SK-N-SH (cell line): ENCODE data around the gene GFPT1. TPM values are rescaled to one million over a fixed set of nuclear protein-coding genes. Genes with fewer than 3 reads are reported as not detected.

ENCODE experiments used
- CTCF ChIA-PET: fragments of 300-600, 350-600 bp; formaldehyde crosslinking; extraction: SDS; loops from one replicate; lab custom pipeline; 2021; lab: Yijun Ruan, JAX
- POLR2A ChIA-PET: fragments of 350-600 bp; sonication (Branson Sonifier 250); formaldehyde crosslinking; extraction: SDS; loops from one replicate; lab custom pipeline; 2020; ENCODE audit warnings: antibody characterized with exemption, inconsistent platforms; lab: Yijun Ruan, JAX
- DNase-seq: peaks from one replicate; pipeline ENCODE4 v3.0.0; 2012
- H2AFZ ChIP-seq: fragments of 200-600 bp; sonication (generic); 2 replicates; pipeline ENCODE4 v1.8.1; 2016; ENCODE audit warnings: antibody characterized with exemption, mild to moderate bottlenecking, low read depth
- H3F3A ChIP-seq: fragments of 200-600 bp; sonication (generic); replicated peaks from 2 replicates; pipeline ENCODE3; 2016; ENCODE audit warnings: antibody characterized with exemption, mild to moderate bottlenecking; ENCODE audit not compliant: insufficient read depth
- H3K27ac ChIP-seq, 2 experiments: fragments of 200-500 bp in 1 of 2; fragments of 200-600 bp in 1 of 2; sonication (Bioruptor generic) in 1 of 2; sonication (generic), shearing (Covaris generic) in 1 of 2; 2 replicates each; pipeline versions ENCODE4 v1.5.1 to v1.6.1; 2014 to 2016; ENCODE audit warnings: low read depth in 2 of 2, inconsistent platforms in 1 of 2, low read length in 1 of 2, mild to moderate bottlenecking in 1 of 2, mixed read lengths in 1 of 2
- H3K27me3 ChIP-seq: fragments of 200-600 bp; sonication (generic), shearing (Covaris generic); 2 replicates; pipeline ENCODE4 v1.6.1; 2016; ENCODE audit warnings: mixed run types; ENCODE audit not compliant: insufficient read depth
- H3K36me3 ChIP-seq, 2 experiments: fragments of 200-500 bp in 1 of 2; fragments of 200-600 bp in 1 of 2; sonication (Bioruptor generic) in 1 of 2; sonication (generic) in 1 of 2; replicated peaks in 1 of 2; 2 replicates each; pipeline versions ENCODE3 to v1.5.1; 2014 to 2016; ENCODE audit warnings: low read length in 1 of 2, mild to moderate bottlenecking in 1 of 2; ENCODE audit not compliant: insufficient read depth in 2 of 2, control insufficient read depth in 1 of 2
- H3K4me1 ChIP-seq, 2 experiments: fragments of 200-500 bp in 1 of 2; fragments of 200-600 bp in 1 of 2; sonication (Bioruptor generic) in 1 of 2; sonication (generic), shearing (Covaris generic) in 1 of 2; 2 replicates each; pipeline versions ENCODE4 v1.5.1 to v1.6.1; 2014 to 2016; ENCODE audit warnings: low read depth in 1 of 2, low read length in 1 of 2, mixed run types in 1 of 2; ENCODE audit not compliant: insufficient read depth in 2 of 2, control insufficient read depth in 1 of 2
- H3K4me2 ChIP-seq: fragments of 200-600 bp; sonication (generic), shearing (Covaris generic); 2 replicates; pipeline ENCODE4 v1.6.1; 2017; ENCODE audit warnings: mixed run types
- H3K4me3 ChIP-seq, 2 experiments: fragments of 200-500 bp in 1 of 2; fragments of 200-600 bp in 1 of 2; sonication (Bioruptor generic) in 1 of 2; sonication (generic), shearing (Covaris generic) in 1 of 2; 2 replicates each; pipeline versions ENCODE4 v1.5.1 to v1.8.1; 2014 to 2016; ENCODE audit warnings: low read depth in 2 of 2, inconsistent platforms in 1 of 2, low read length in 1 of 2, mild to moderate bottlenecking in 1 of 2, mixed read lengths in 1 of 2, moderate library complexity in 1 of 2
- H3K79me2 ChIP-seq: fragments of 200-600 bp; sonication (generic); 2 replicates; pipeline ENCODE4 v1.8.1; 2017; ENCODE audit warnings: mild to moderate bottlenecking; ENCODE audit not compliant: insufficient read depth
- H3K9ac ChIP-seq: fragments of 200-600 bp; sonication (generic); 2 replicates; pipeline ENCODE4 v1.6.1; 2017; ENCODE audit warnings: mixed run types
- H3K9me2 ChIP-seq: fragments of 200-600 bp; sonication (generic); 2 replicates; pipeline ENCODE4 v1.6.1; 2017; ENCODE audit warnings: mixed run types
- H3K9me3 ChIP-seq: fragments of 200-600 bp; sonication (generic); 2 replicates; pipeline ENCODE4 v1.6.1; 2017; ENCODE audit warnings: mixed run types, mild to moderate bottlenecking, moderate library complexity
- H4K20me1 ChIP-seq: fragments of 200-600 bp; sonication (generic); 2 replicates; pipeline ENCODE4 v1.6.1; 2017; ENCODE audit warnings: mild to moderate bottlenecking, mixed run types; ENCODE audit not compliant: insufficient read depth
- CHD2 ChIP-seq: fragments of 150-350 bp; IDR thresholded peaks from 2 replicates; pipeline ENCODE4 v1.6.1; 2018; ENCODE audit warnings: low read length; ENCODE audit not compliant: partially characterized antibody
- FOXJ3 ChIP-seq: sonication (generic); formaldehyde crosslinking; IDR thresholded peaks from 2 replicates; pipeline ENCODE4 v1.5.1; 2020; ENCODE audit warnings: mild to moderate bottlenecking, missing genetic modification reagents
- FOXM1 ChIP-seq: IDR thresholded peaks from 2 replicates; pipeline ENCODE4 v1.4.0; 2012; ENCODE audit warnings: low read depth, mild to moderate bottlenecking
- GATA2 ChIP-seq: sonication (generic); formaldehyde crosslinking; IDR thresholded peaks from 2 replicates; pipeline ENCODE4 v1.5.0; 2020; ENCODE audit warnings: mild to moderate bottlenecking, missing genetic modification reagents
- JUND ChIP-seq: IDR thresholded peaks from 2 replicates; pipeline ENCODE4 v1.4.0; 2012
- MAX ChIP-seq: IDR thresholded peaks from 2 replicates; pipeline ENCODE4 v1.4.0; 2012; ENCODE audit warnings: low read depth
- NFIC ChIP-seq: IDR thresholded peaks from 2 replicates; pipeline ENCODE4 v1.4.0; 2012; ENCODE audit warnings: borderline replicate concordance
- POLR2AphosphoS5 ChIP-seq: IDR thresholded peaks from 2 replicates; pipeline ENCODE4 v1.6.1; 2012; ENCODE audit warnings: low read depth, low read length
- RAD21 ChIP-seq: IDR thresholded peaks from 2 replicates; pipeline ENCODE4 v1.6.1; 2012; ENCODE audit warnings: mild to moderate bottlenecking, low read length
- REST ChIP-seq: IDR thresholded peaks from 2 replicates; pipeline ENCODE4 v1.6.1; 2012; ENCODE audit warnings: mild to moderate bottlenecking, low read depth, low read length, moderate library complexity
- RFX5 ChIP-seq: IDR thresholded peaks from 2 replicates; pipeline ENCODE4 v1.6.1; 2012; ENCODE audit warnings: mild to moderate bottlenecking, improper control_type of control experiment, low read length
- RXRA ChIP-seq: IDR thresholded peaks from 2 replicates; pipeline ENCODE4 v1.4.0; 2012; ENCODE audit warnings: low read depth, mild to moderate bottlenecking, borderline replicate concordance
- SIN3A ChIP-seq: IDR thresholded peaks from 2 replicates; pipeline ENCODE4 v1.6.1; 2012; ENCODE audit warnings: low read depth, mild to moderate bottlenecking, low read length, moderate library complexity, borderline replicate concordance
- TAF1 ChIP-seq: IDR thresholded peaks from 2 replicates; pipeline ENCODE4 v1.6.1; 2012; ENCODE audit warnings: low read depth, mild to moderate bottlenecking, low read length, moderate library complexity, borderline replicate concordance
- TCF12 ChIP-seq: IDR thresholded peaks from 2 replicates; pipeline ENCODE4 v1.4.0; 2012
- WGBS: methylation state at CpG from one replicate; pipeline ENCODE4 v1.1.6; 2017; ENCODE audit warnings: low lambda C conversion rate; 5-methylcytosine and 5-hydroxymethylcytosine counted together
- polyA plus RNA-seq, 3 experiments: library from polyadenylated mRNA; depleted of rRNA; stranded (reverse); fragments of >200 nt; gene quantifications; 2 replicates each; pipeline ENCODE4 v1.2.3, GENCODE V29; 2012
- TF ChIP-seq, protein P1 (sequence below): IDR thresholded peaks from 2 replicates; pipeline ENCODE4 v1.4.0; 2012; ENCODE audit warnings: low read depth, borderline replicate concordance

The GFPT1 gene
- polyA plus RNA-seq, 1 of the 3 experiments (the other 2 are of a cell fraction) = 6.0 TPM

GRCh38 chr2:69353360-69353759 is 33.7 kb downstream of the GFPT1 start:
- DNase-seq = no peak
- Histone ChIP-seq H3K9ac (no peak overlapping the region), H3K27ac (no peak overlapping the region), H4K20me1 (no peaks in the 10 kb centered on the region), H3K4me1 (no peaks in the 10 kb centered on the region), H3F3A (peaks cover 11% of the 10 kb centered on the region), H3K9me3 (no peaks in the 10 kb centered on the region), H3K27me3 (no peaks in the 10 kb centered on the region), H3K36me3 (peaks cover 58 to 79% of the 10 kb centered on the region in 2 experiments), H2AFZ (no peak overlapping the region), H3K9me2 (no peaks in the 10 kb centered on the region), H3K4me3 (no peak overlapping the region), H3K4me2 (no peak overlapping the region), H3K79me2 (no peaks in the 10 kb centered on the region; the same call in 1 of the 2 replicates)
- 98% methylated on average over 5 of the region's 5 CpGs for WGBS
- no peak for TF ChIP-seq CHD2
- no peak for TF ChIP-seq RAD21
- no peak for TF ChIP-seq TCF12
- no peak for TF ChIP-seq FOXJ3 (CRISPR knock-in tag)
- TF ChIP-seq TAF1 = no peak
- TF ChIP-seq, protein P1, sequence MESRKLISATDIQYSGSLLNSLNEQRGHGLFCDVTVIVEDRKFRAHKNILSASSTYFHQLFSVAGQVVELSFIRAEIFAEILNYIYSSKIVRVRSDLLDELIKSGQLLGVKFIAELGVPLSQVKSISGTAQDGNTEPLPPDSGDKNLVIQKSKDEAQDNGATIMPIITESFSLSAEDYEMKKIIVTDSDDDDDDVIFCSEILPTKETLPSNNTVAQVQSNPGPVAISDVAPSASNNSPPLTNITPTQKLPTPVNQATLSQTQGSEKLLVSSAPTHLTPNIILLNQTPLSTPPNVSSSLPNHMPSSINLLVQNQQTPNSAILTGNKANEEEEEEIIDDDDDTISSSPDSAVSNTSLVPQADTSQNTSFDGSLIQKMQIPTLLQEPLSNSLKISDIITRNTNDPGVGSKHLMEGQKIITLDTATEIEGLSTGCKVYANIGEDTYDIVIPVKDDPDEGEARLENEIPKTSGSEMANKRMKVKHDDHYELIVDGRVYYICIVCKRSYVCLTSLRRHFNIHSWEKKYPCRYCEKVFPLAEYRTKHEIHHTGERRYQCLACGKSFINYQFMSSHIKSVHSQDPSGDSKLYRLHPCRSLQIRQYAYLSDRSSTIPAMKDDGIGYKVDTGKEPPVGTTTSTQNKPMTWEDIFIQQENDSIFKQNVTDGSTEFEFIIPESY = no peak
- no peak for TF ChIP-seq FOXM1
- no peak for TF ChIP-seq SIN3A
- no peak for TF ChIP-seq POLR2AphosphoS5
- TF ChIP-seq JUND = no peak
- TF ChIP-seq RFX5 = no peak
- TF ChIP-seq NFIC = no peak
- TF ChIP-seq RXRA = no peak
- TF ChIP-seq MAX = no peak
- TF ChIP-seq REST = no peak
- TF ChIP-seq GATA2 (CRISPR knock-in tag) = no peak
- ChIA-PET CTCF (interaction anchor here (1.2 to 1.3 kb wide), 2 partner anchors 428 to 463 kb away, joined by 3 read pairs; no protein-coding TSS in a partner anchor), POLR2A (no interaction called here)
